Thyroid gland (tissue), 4 donors: ENCODE results near the gene TNFSF15. TPM values are rescaled to one million over a fixed set of nuclear protein-coding genes. Genes with fewer than 3 reads are reported as not detected.

Source experiments
- DNase-seq, 2 donors: peaks; one replicate each; pipeline ENCODE4 v3.0.0-alpha.2; 2019
- H3K27ac ChIP-seq, 3 donors: fragments of 200-600 bp; sonication (generic); 1 replicate in 2 of 3; 2 replicates in 1 of 3; pipeline ENCODE4 v1.5.1; 2016 to 2019; ENCODE audit warnings: mild to moderate bottlenecking in 1 of 3, moderate library complexity in 1 of 3
- H3K27me3 ChIP-seq: fragments of 200-600 bp; sonication (generic); one replicate; pipeline ENCODE4 v1.5.1; 2019
- H3K36me3 ChIP-seq, 2 donors: fragments of 200-600 bp; sonication (generic); one replicate each; pipeline ENCODE4 v1.5.1; 2016 to 2019
- H3K4me1 ChIP-seq, 2 donors: fragments of 200-600 bp; sonication (generic); one replicate each; pipeline ENCODE4 v1.5.1; 2017 to 2019
- H3K4me3 ChIP-seq, 3 donors: fragments of 200-600 bp; sonication (generic); replicated peaks in 1 of 3; 1 replicate in 2 of 3; 2 replicates in 1 of 3; pipeline ENCODE4 v1.5.1; 2016; ENCODE audit warnings: mild to moderate bottlenecking in 1 of 3
- H3K9me3 ChIP-seq: fragments of 200-600 bp; sonication (generic); one replicate; pipeline ENCODE4 v1.5.1; 2017
- POLR2A ChIP-seq, 2 donors: fragments of 450-650 bp; IDR thresholded peaks; one replicate each; pipeline ENCODE4 v1.6.1; 2017; ENCODE audit warnings: antibody characterized with exemption in 2 of 2, mild to moderate bottlenecking in 2 of 2, moderate library complexity in 1 of 2
- WGBS, 2 donors: methylation state at CpG; one replicate each; pipeline ENCODE4 v1.1.5; 2017; 5-methylcytosine and 5-hydroxymethylcytosine counted together
- intact Hi-C: fragments of 100-400 bp; cut with DNase I; formaldehyde crosslinking; loops from one replicate; pipeline ENCODE4 v1.15.1; 2023
- total RNA-seq, 4 donors: library from RNA; depleted of rRNA; stranded (reverse); fragments of >200 nt; gene quantifications; one replicate each; pipeline ENCODE4 v1.2.3, GENCODE V29; 2016
- TF ChIP-seq, protein P1 (sequence below), 6 experiments: fragments of 200-600 bp in 3 of 6; fragments of 450-650 bp in 3 of 6; sonication (generic) in 3 of 6; IDR thresholded peaks; one replicate each; pipeline ENCODE4 v1.5.1; 2016 to 2019; ENCODE audit warnings: antibody characterized with exemption in 6 of 6, mild to moderate bottlenecking in 2 of 6, inconsistent platforms in 1 of 6, moderate library complexity in 1 of 6

Gene TNFSF15
- total RNA-seq, 4 donors from 2014 or later = 1.1 to 4.3 (median 2.6) TPM

DNA sequence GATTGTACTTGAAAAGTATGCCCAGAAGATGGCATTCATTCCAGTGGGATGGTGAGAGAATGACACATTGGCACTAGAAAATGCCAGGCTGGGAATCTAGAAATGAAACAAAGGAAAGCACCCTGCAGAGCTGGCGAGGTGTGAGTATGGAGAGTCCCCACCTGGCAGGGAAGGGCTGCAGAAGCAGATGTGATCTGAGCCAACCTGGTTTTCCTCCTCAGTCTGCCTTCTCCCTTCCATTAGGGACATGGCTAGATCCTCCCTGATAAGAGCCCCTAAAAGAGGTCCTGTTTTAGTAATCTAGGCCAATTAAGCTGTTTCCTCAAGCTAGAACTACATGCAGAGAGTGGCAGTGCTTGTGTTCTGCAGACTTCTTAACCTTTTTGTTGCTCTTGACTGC lies 24.7 kb upstream of the TNFSF15 start:
- WGBS, 2 donors = 72 to 86% methylated on average over 1 of the region's 1 CpG
- no peak for DNase-seq
- TF ChIP-seq, protein P1, sequence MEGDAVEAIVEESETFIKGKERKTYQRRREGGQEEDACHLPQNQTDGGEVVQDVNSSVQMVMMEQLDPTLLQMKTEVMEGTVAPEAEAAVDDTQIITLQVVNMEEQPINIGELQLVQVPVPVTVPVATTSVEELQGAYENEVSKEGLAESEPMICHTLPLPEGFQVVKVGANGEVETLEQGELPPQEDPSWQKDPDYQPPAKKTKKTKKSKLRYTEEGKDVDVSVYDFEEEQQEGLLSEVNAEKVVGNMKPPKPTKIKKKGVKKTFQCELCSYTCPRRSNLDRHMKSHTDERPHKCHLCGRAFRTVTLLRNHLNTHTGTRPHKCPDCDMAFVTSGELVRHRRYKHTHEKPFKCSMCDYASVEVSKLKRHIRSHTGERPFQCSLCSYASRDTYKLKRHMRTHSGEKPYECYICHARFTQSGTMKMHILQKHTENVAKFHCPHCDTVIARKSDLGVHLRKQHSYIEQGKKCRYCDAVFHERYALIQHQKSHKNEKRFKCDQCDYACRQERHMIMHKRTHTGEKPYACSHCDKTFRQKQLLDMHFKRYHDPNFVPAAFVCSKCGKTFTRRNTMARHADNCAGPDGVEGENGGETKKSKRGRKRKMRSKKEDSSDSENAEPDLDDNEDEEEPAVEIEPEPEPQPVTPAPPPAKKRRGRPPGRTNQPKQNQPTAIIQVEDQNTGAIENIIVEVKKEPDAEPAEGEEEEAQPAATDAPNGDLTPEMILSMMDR (IDR thresholded peaks at IDR 0.05) = no peak
- no peak for TF ChIP-seq POLR2A (IDR thresholded peaks at IDR 0.05)
- intact Hi-C loops = no loop called here
- no peaks in the 10 kb centered on the region for H3K9me3 ChIP-seq
- H3K36me3 ChIP-seq = no peaks in the 10 kb centered on the region
- no peaks in the 10 kb centered on the region for H3K27me3 ChIP-seq
- H3K27ac ChIP-seq = no peak overlapping the region
- H3K4me1 ChIP-seq = no peaks in the 10 kb centered on the region
- no peak overlapping the region for H3K4me3 ChIP-seq

DNA sequence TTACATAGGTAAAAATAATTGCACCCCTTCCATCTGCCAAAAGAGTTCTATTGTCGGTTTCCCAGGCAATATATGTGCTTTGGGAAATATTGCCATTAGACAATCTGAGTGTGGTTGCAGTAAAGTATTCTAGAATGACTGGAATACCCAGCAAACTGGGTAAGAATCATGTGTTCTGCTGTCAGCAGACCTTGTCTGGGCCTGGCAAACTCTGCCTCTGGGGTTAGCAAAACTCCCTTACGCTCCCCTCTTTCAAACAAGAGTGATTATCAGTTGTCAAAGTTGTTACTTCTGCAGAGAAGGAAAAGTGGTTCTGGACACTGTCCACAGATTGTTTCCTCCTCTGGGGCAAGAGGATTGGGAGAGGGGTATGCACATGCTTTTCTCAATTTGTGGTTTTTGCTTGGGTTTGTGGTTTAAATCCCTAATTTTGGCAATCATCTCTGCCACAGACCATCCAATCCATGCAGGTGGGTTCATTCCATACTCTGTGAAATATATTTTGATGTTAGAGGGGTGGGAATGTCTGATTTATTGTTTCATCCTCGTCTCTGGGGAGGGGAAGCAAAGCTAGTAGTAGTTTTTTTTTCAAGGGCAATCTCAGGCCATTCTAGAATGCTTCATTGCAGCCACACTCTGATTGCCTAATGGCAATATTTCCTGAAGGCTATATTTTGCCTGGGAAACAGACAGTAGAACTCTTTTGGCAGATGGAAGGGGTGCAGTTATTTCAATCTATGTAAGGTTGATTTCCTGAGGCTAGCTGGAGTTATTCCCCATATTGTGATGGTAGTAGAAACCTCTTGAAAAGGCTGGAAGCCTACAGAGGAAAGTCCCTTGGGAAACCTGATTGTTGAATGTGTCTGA lies 24.0 kb upstream of the TNFSF15 start:
- H3K36me3 ChIP-seq = no peaks in the 10 kb centered on the region
- intact Hi-C loops = no loop called here
- no peaks in the 10 kb centered on the region for H3K9me3 ChIP-seq
- TF ChIP-seq, protein P1 (IDR thresholded peaks at IDR 0.05) = no peak
- TF ChIP-seq POLR2A (IDR thresholded peaks at IDR 0.05) = no peak
- H3K4me1 ChIP-seq = no peaks in the 10 kb centered on the region
- no peaks in the 10 kb centered on the region for H3K27me3 ChIP-seq
- no peak overlapping the region for H3K27ac ChIP-seq
- 69 to 81% methylated on average over 3 of the region's 3 CpGs for WGBS, 2 donors
- no peak for DNase-seq
- no peak overlapping the region for H3K4me3 ChIP-seq

DNA sequence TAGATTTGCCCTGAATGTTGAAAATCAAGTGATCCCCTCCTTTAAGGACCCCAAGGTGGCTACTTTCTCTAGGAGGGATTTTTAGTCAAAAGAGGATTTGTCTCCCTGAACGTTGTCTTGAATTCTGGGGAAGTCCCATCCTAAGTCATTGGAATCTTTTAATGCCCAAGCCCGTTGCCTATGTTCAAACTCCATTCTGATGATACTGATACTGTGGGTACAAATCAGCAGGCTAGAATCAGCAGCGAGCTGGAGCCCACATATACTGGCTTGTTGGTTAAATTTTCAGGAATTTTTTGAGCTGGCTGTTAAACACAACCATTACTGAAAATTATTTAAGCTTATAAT lies 22.4 kb upstream of the TNFSF15 start:
- Histone ChIP-seq H3K27ac (no peak overlapping the region), H3K9me3 (no peaks in the 10 kb centered on the region), H3K36me3 (no peaks in the 10 kb centered on the region), H3K4me3 (no peak overlapping the region), H3K27me3 (no peaks in the 10 kb centered on the region), H3K4me1 (no peaks in the 10 kb centered on the region)
- TF ChIP-seq, protein P1 (IDR thresholded peaks at IDR 0.05) = no peak
- TF ChIP-seq POLR2A (IDR thresholded peaks at IDR 0.05) = no peak
- intact Hi-C loops = no loop called here
- DNase-seq = no peak
- WGBS, 2 donors = 87 to 91% methylated on average over 3 of the region's 3 CpGs

DNA sequence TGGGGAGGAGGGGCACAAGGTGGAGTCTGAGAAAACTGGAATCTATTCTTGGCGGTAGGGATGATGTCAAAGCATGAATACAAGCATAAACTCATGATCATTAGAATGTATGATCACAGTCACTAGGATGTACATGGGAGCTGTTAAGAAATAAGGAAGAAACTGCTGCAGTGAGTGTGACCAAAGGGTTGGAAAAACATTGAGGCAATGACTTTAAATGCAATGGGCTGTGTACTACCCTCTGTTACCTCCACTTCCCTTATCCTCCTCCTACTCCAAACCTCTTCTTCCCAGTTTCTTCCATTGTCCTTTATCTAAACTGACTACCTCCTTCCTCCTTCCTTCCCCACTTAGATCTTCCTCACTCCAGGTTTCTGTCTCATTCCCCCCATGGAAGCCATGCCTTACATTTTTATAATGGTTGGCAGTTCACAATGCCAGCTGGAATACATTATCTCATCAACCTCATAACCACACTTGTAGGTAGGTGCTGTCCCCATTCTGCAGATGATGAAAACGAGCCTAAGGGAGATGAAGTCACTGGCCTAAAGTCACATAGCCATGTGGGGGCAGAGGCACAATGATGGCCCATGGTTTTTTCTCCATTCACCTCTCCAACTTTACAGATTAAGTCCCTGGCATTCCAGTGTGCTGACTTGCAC lies 21.9 kb upstream of the TNFSF15 start:
- Histone ChIP-seq H3K4me3 (no peak overlapping the region), H3K4me1 (no peaks in the 10 kb centered on the region), H3K9me3 (no peaks in the 10 kb centered on the region), H3K27ac (no peak overlapping the region), H3K36me3 (no peaks in the 10 kb centered on the region), H3K27me3 (no peaks in the 10 kb centered on the region)
- no peak for DNase-seq
- 73 to 89% methylated on average over 2 of the region's 2 CpGs for WGBS, 2 donors
- intact Hi-C loops = no loop called here
- TF ChIP-seq POLR2A (IDR thresholded peaks at IDR 0.05) = no peak
- TF ChIP-seq, protein P1 (IDR thresholded peaks at IDR 0.05) = no peak

DNA sequence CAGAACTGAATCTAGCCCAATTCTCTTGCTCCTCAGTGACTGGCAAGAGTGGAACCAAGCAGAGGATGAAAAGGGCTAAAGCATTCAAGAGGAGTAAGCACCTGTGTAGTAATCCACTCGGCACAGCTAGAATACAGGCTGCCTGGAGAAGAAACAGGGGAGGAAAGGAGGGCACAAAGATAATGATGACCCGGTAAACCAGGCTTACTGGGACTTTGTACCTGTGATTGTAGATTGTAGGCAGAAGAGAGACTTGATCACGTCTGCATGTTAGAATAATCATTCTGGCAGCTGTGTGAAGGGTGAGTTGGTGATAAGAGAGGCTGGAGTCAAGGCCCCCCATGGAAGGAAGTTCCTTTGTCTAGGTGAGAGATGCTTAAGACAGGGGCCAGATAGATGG lies 20.6 kb upstream of the TNFSF15 start:
- Histone ChIP-seq H3K4me1 (no peaks in the 10 kb centered on the region), H3K27me3 (no peaks in the 10 kb centered on the region), H3K4me3 (no peak overlapping the region), H3K27ac (no peak overlapping the region), H3K9me3 (no peaks in the 10 kb centered on the region), H3K36me3 (no peaks in the 10 kb centered on the region)
- TF ChIP-seq POLR2A (IDR thresholded peaks at IDR 0.05) = no peak
- TF ChIP-seq, protein P1 (IDR thresholded peaks at IDR 0.05) = no peak
- WGBS, 2 donors = 90 to 92% methylated on average over 3 of the region's 3 CpGs
- DNase-seq = no peak
- intact Hi-C loops = no loop called here
